Hepatocyte (in vitro differentiated cells): Measurements from ENCODE around the gene APOA1.

ENCODE experiments used
- CTCF ChIP-seq: fragments of 200-600 bp; sonication (generic); IDR thresholded peaks from 2 replicates; pipeline ENCODE4 v1.5.1; 2016; ENCODE audit warnings: antibody characterized with exemption, mild to moderate bottlenecking; ENCODE audit not compliant: poor library complexity
- EZH2 ChIP-seq: fragments of 200-600 bp; sonication (generic); IDR thresholded peaks from 2 replicates; pipeline ENCODE4 v1.6.1; 2016; ENCODE audit warnings: antibody characterized with exemption, mild to moderate bottlenecking, borderline replicate concordance
- EZH2phosphoT487 ChIP-seq: fragments of 200-600 bp; sonication (generic); IDR thresholded peaks from one replicate; pipeline ENCODE4 v1.6.1; 2018; ENCODE audit warnings: antibody characterized with exemption, mild to moderate bottlenecking, low read depth, moderate library complexity; ENCODE audit not compliant: unreplicated experiment, severe bottlenecking

- TF ChIP-seq EZH2 (no peak), CTCF (no peak), EZH2phosphoT487 (no peak)
Observed at GRCh38 chr11:116852261-116853031, 15.0 kb upstream of the APOA1 start.
